GM12878 (cell line): Measurements from ENCODE around the gene ETV6. TPM values are rescaled to one million over a fixed set of nuclear protein-coding genes. Genes with fewer than 3 reads are reported as not detected.

Experiments used
- EED ChIP-seq: sonication (generic); IDR thresholded peaks from 2 replicates; pipeline ENCODE4 v1.6.1; 2016; ENCODE audit warnings: antibody characterized with exemption, low read depth
- HDAC2 ChIP-seq: fragments of 200-600 bp; sonication (generic); IDR thresholded peaks from 2 replicates; pipeline ENCODE4 v1.6.1; 2017
- IKZF2 ChIP-seq, 2 experiments: fragments of 450-650 bp; IDR thresholded peaks; 2 replicates each; pipeline ENCODE4 v1.6.1; 2017; ENCODE audit warnings: mild to moderate bottlenecking in 2 of 2, moderate library complexity in 2 of 2
- TAF1 ChIP-seq: IDR thresholded peaks from 2 replicates; pipeline ENCODE4 v1.6.1; 2011; ENCODE audit warnings: mild to moderate bottlenecking, low read depth, low read length, borderline replicate concordance
- polyA plus RNA-seq, 11 experiments: library from polyadenylated mRNA; depleted of rRNA in 4 of 11; unstranded in 6 of 11; stranded (reverse) in 5 of 11; fragments of >200 nt; fragmentation: Nextera tagmentation in 4 of 11; fragmentation: Illumina TruSeq in 1 of 11; extraction: Ambion mirVana in 4 of 11; extraction: Trizol in 1 of 11; gene quantifications; 1 replicate in 1 of 11; 2 replicates in 10 of 11; pipeline versions ENCODE4 v1.2.1 to v1.2.3, GENCODE V29; 2011 to 2016; ENCODE audit warnings: inconsistent platforms in 2 of 11, missing spikeins in 2 of 11, low read depth in 1 of 11
- total RNA-seq, 4 experiments: library from RNA; depleted of rRNA in 3 of 4; stranded (reverse); fragments of >200 nt in 3 of 4; fragmentation: Illumina TruSeq in 1 of 4; extraction: Trizol in 1 of 4; gene quantifications; 2 replicates each; pipeline versions ENCODE4 v1.2.1 to v1.2.3, GENCODE V29; 2013 to 2021
- TF ChIP-seq, protein P1 (sequence below): IDR thresholded peaks from 2 replicates; pipeline ENCODE4 v1.6.1; 2012; ENCODE audit warnings: low read depth, low read length, improper control_type of control experiment
- TF ChIP-seq, protein P2 (sequence below): fragments of 450-650 bp; IDR thresholded peaks from 2 replicates; pipeline ENCODE4 v1.6.1; 2017; ENCODE audit warnings: mild to moderate bottlenecking
- TF ChIP-seq, protein P3 (sequence below): fragments of 450-650 bp; IDR thresholded peaks from 2 replicates; pipeline ENCODE4 v1.6.1; 2018; ENCODE audit warnings: mild to moderate bottlenecking, low read depth, moderate library complexity; ENCODE audit not compliant: partially characterized antibody

Gene ETV6
- total and polyA plus RNA-seq, 10 of the 15 experiments (the other 5 are each of a cell fraction or from before 2014, with no cell fraction given): 6.6 to 74.8 (median 24.6) TPM

DNA sequence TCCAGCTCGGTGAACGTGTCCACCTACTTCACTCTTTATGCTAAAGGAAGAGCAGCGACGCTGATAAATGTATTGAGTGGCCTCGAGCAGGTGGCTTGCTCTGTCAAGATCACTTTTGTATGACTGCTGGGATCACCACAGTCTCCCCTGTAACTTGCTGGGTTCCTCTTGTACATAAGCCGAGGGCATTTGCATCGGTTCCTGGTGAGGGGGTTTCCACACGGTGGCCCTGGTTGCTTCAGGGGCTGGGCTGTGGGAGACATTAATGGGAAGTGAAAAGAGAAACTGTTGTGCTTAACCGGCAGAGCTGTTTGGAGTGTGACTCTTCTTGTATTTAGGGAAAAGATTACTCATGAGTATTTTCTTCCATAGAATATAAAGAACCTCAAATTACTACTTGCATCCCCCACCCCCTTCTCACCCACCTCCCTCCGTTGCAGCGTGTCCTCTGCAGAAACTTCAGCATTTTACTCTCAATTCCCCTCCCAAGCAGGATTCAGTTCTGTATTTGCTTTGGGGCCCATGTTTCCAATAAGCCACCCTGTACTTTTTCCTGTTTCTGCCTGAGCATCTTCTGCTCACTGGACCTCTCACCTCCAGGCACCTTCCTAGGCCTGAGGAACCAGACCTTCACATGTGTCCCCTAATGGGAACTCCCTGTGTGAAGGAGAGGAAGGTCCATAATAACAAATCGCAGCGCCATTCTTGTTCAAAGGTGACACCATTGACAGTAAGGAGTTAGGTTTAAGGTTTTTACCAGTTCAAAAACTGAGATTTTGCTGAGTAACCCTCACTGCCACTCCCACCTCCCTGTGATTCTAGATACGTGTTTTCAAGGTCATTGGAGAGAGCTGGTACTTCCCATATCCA lies 187.0 kb downstream of the ETV6 start (continued):
- TF ChIP-seq, protein P1, sequence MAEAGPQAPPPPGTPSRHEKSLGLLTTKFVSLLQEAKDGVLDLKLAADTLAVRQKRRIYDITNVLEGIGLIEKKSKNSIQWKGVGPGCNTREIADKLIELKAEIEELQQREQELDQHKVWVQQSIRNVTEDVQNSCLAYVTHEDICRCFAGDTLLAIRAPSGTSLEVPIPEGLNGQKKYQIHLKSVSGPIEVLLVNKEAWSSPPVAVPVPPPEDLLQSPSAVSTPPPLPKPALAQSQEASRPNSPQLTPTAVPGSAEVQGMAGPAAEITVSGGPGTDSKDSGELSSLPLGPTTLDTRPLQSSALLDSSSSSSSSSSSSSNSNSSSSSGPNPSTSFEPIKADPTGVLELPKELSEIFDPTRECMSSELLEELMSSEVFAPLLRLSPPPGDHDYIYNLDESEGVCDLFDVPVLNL: no peak
- TF ChIP-seq, protein P2, sequence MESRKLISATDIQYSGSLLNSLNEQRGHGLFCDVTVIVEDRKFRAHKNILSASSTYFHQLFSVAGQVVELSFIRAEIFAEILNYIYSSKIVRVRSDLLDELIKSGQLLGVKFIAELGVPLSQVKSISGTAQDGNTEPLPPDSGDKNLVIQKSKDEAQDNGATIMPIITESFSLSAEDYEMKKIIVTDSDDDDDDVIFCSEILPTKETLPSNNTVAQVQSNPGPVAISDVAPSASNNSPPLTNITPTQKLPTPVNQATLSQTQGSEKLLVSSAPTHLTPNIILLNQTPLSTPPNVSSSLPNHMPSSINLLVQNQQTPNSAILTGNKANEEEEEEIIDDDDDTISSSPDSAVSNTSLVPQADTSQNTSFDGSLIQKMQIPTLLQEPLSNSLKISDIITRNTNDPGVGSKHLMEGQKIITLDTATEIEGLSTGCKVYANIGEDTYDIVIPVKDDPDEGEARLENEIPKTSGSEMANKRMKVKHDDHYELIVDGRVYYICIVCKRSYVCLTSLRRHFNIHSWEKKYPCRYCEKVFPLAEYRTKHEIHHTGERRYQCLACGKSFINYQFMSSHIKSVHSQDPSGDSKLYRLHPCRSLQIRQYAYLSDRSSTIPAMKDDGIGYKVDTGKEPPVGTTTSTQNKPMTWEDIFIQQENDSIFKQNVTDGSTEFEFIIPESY: no peak
- TF ChIP-seq TAF1 (peak; percentile 49), IKZF2 (IDR thresholded peaks at IDR 0.05) (peak; percentile 100), HDAC2 (no peak), EED (peak; percentile 100)
- TF ChIP-seq, protein P3, sequence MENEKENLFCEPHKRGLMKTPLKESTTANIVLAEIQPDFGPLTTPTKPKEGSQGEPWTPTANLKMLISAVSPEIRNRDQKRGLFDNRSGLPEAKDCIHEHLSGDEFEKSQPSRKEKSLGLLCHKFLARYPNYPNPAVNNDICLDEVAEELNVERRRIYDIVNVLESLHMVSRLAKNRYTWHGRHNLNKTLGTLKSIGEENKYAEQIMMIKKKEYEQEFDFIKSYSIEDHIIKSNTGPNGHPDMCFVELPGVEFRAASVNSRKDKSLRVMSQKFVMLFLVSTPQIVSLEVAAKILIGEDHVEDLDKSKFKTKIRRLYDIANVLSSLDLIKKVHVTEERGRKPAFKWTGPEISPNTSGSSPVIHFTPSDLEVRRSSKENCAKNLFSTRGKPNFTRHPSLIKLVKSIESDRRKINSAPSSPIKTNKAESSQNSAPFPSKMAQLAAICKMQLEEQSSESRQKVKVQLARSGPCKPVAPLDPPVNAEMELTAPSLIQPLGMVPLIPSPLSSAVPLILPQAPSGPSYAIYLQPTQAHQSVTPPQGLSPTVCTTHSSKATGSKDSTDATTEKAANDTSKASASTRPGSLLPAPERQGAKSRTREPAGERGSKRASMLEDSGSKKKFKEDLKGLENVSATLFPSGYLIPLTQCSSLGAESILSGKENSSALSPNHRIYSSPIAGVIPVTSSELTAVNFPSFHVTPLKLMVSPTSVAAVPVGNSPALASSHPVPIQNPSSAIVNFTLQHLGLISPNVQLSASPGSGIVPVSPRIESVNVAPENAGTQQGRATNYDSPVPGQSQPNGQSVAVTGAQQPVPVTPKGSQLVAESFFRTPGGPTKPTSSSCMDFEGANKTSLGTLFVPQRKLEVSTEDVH: no peak
